HK-2 (cell line): Measurements from ENCODE around the gene GNRH2.
"Not testable (repeated sequence)": the region's sequence is repeated elsewhere in the genome, so short reads cannot be mapped to it uniquely, and the experiment has no call there.

Experiments
- DNase-seq: peaks from one replicate; pipeline ENCODE4 v3.0.0-alpha.2; 2018; ENCODE audit not compliant: unreplicated experiment

GNRH2 gene

DNA sequence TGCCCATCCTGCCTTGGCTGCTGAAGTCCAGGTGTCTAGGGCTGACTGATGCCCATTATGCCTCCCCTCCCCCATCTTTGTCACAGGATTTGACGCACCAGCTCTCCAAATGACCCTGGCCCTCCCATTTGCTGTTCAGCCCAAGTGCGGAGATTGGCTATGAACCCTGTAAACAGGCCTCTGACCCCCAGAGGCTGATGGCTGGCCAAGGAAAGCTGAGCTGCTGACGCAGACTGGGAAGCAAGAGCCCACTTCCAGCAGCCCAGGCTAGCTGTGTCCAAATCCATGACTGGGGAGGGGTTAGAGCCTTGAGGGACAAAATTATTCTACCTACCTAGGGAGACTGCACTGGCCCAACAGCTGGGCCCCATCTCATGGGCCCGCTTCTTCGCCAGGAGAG, 797 bp upstream of the GNRH2 start:
- no peak for DNase-seq

DNA sequence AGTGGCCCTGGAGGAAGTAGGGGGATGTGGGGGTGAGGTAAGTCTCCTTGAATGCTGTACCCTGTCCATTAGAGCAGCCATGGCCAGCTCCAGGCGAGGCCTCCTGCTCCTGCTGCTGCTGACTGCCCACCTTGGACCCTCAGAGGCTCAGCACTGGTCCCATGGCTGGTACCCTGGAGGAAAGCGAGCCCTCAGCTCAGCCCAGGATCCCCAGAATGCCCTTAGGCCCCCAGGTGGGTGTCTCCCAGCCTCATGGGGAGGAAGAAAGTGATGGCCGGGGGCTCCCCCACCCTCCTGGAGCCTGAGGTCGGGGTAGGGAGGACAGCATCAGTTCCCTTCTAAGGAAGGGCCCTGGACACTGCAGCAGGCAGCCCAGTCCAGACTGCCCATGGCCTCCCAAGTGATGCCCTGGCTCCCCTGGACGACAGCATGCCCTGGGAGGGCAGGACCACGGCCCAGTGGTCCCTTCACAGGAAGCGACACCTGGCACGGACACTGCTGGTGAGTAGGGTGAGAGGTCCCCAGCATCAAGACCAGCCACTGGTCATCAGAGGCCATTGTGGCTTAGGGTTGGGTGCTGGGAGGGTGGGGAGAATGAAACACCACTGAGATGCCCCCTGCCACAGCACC, 1.0 kb downstream of the GNRH2 start:
- no peak for DNase-seq

DNA sequence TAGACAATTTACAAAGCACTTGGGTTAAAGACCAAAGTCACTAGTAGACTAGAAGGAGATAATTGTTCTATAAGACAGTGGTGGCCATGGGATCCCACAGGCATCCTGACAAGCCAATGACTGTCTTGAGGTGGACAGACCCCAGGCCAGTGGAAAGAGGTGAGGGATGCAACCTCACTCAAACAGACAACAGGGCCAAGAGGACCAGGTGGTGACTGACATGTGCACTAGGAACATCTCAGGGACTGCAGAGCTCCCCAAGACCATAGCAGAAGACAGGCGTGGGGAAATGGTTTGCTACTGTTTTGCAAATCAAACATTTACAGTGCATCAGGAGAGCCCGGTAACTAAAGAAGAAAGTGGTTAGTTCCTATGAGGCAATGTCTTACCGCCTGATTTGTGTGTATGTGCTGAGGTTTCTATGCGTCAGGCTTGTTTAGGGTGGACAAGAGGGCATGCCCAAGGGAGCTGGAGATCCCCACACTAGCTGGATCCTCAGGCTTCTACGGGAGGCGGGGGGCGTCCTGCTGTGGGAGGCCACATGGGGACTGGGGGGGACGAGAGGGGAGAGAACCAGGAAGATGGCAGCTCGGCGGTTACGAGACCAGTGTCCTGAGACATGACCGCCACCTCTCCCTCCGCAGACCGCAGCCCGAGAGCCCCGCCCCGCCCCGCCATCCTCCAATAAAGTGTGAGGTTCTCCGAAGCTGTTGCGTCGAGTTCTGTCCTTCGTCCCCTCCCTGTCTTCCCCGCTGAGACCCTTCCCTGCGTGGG, 1.8 kb downstream of the GNRH2 start:
- DNase-seq: peak; percentile 92

DNA sequence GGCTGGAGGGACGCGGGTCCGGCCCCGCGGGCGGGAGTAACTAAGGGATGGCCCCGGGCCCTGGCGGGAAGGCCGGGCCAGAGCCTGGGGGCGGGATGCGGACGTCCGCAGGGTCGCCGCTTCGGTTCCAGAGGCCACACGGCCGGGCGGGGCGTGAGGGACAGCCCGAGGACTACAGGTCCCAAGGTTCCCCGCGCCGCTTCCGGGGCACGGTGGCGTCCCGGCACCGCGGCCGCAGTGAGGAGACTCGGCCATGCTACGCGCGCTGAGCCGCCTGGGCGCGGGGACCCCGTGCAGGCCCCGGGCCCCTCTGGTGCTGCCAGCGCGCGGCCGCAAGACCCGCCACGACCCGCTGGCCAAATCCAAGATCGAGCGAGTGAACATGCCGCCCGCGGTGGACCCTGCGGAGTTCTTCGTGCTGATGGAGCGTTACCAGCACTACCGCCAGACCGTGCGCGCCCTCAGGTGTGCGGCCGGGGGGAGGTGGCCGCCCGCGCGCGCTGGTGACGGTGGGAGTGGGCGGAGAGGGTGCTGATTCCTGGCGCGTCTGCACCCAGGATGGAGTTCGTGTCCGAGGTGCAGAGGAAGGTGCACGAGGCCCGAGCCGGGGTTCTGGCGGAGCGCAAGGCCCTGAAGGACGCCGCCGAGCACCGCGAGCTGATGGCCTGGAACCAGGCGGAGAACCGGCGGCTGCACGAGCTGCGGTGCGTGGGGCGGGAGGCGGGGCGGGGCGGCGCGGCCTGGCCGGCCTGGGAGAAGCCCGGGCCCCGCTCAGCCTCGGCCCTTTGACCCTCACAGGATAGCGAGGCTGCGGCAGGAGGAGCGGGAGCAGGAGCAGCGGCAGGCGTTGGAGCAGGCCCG, 2.6 kb downstream of the GNRH2 start, which contains the start of gene MRPS26:
Gene MRPS26, plus strand, starts transcription at position 237 of the 861 bp plus-strand sequence. Its CDS starts 17 bp downstream, at position 254.
- peak; percentile 94 for DNase-seq

DNA sequence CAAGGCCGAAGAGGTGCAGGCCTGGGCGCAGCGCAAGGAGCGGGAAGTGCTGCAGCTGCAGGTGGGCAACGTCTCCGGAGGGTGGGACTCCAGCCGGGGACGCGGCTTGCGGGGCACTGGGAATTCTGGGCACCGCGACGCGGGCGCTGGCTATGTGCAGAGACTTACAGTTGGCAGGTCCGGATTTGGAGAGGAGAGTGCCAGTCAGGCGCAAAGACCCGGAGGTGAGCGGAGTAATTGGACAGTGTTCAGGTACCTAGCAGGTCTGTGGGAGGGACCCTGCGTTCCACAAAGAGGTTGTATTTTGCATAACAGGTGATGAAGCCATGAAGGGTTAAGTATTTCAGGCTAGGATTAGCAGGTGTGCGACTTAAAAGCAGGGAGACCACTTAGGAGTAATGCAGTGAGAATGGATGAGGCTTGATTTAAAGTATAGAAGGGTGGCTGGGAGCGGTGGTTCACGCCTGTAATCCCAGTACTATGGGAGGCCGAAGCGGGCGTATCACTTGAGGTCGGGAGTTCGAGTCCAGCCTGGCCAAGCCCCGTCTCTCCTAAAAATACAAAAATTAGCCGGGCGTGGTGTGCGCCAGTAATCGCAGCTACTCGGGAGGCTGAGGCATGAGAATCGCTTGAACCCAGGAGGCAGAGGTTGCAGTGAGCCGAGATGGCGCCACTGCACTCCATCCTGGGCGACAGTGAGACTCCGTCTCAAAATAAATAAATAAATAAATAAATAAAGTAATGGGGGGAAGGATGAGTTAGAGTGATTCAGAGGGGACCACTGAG, 3.4 kb downstream of the GNRH2 start:
- peak; percentile 41 for DNase-seq

DNA sequence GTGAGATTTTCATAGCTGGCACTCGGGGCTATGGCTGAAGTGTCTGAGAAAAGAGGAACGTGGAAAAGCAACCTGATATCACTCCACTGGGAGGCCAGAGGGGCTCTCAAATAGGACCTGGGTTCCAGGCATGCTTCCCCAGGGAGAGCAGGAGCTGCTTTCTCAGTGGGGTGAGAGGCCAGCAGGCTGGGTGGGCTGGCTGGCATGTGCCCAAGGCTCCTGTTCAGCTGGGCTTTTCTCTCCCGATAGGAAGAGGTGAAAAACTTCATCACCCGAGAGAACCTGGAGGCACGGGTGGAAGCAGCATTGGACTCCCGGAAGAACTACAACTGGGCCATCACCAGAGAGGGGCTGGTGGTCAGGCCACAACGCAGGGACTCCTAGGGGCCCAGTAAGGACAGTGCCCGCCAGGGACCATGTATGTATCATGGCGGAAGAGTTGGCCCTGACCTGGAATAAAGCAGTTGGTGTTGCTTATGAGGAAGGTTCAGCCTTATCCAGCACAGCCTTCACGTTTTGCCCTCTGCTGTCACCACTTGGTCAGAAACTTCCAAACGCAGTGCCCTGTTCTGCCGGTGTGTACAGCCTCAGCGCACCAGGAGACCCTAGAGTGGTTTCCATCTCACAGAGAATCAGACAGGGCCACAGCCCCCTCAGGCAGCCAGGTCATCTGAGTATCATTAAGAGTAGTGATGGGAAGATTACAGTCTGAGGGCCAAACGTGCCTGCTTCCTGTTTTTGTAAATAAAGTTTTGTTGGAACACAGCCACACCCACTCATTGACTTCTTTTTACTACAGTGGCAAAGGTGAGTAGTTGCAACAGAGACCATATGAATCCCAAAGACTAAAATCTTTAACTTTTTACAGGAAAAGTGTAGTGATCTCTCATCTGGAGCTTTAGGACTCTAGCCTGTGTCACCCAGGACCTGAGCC, 4.3 kb downstream of the GNRH2 start:
- no peak for DNase-seq

DNA sequence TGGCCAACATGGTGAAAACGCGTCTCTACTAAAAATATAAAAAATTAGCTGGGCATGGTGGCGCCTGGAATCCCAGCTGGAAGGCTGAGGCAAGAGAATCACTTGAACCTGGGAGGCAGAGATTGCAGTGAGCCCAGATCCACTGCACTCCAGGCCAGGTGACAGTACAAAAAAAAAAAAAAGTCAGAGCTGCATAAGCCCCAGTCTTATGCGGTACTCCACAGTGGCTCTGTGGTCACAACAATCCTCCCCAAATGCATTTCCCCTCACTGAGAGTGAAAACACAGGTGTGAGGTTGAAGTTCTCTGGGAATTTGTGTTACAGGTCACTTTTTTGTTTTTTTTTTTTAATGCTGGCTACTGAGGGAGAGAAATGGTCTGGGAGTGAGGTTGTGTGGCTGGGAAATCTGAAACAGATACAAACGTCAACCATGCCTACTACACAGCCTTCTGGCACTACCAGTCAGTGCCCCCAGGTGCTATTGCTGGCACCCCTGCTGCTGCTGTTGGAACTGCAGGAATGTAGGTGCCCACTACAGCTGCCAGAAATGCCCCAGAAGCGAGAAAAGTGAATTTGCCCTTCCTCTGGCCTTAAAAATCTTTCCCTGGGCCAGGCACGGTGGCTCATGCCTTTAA, 8.1 kb downstream of the GNRH2 start:
- no peak for DNase-seq

DNA sequence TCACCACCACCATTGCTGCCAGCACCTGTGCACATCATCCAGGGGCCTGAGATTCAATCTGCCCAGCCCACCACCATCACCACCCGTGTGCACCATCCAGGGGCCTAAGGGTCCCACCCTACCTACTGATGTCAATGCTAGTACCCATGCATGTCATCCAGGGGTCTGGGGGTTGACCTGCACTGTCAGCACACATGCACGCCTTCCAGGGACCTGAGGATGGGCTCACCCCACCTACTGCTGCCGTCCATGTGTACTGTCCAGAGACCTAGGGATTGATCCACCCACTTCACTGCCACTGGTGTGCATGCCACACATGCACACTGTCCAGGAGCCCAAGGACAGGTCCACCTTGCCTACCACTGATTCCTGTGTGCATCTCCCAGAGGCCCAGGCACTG, 16.1 kb downstream of the GNRH2 start:
- DNase-seq: no peak

DNA sequence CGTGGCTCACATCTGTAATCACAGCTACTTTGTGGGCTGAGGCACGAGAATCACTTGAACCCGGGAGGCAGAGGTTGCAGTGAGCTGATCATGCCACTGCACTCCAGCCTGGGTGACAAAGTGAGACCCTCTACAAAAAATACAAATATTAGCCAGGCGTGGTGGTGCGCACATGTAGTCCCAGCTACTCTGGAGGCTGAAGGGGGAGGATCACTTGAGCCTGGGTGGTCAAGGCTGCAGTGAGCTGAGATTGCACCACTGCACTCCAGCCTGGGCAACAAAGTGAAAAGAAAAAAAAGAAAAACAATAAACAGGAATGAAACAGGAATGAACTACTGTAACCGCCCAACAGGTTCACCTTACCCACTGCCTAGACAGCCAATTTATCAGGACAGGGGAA, 20.7 kb downstream of the GNRH2 start:
- not testable (repeated sequence) for DNase-seq

DNA sequence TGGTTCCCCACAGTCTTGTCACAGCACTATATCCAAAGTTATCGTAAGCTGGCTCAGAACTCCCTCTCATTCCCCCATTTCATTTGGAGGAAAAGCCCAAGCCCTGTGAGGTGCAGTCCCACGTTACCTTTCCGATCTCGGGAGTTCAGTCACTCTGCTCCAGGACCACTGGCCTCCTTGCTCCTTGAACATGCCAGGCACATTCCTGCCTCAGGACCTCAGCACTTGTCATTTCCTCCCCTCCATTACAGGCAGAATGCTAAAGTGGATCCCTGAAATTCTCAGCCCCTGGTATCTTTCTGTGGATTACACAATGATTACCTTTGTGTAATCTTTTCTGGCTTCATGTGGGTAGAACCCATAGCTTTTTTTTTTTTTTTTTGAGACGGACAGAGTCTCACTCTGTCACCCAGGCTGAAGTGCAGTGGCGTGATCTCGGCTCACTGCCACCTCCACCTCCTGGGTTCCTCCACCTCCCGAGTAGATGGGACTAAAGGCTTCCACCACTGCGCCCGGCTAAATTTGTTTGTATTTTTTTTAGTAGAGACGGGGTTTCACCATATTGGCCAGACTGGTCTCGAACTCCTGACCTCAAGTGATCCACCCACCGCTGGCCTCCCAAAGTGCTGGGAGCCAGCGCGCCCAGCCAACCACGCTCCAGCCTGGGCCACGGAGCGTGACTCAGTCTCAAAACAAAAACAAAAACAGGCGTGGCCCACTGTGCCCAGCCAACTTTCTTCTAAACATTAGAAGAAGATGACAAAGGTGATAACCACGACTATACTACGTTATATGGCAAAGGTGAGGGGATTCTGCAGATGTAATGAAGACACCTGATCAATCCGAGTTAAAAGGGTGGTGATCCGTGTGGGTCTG, 24.0 kb downstream of the GNRH2 start:
- DNase-seq: no peak

DNA sequence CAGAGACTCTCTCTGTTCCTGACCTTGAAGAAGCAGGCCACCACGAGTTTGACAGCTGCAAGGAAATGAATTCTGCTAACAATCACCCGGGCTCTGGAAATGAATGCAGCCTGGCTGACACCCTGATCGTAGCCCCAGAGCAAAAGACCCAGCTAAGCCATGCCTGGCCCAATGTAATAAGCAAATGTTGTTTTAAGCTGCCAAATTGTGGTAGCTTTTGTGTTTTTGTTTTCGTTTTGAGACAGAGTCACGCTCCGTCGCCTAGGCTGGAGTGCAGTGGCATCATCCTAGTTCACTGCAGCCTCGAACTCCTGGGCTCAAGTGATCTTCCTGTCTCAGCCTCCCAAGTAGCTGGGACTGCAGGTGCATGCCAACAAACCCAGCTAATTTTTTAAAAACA, 24.7 kb downstream of the GNRH2 start:
- no peak for DNase-seq

DNA sequence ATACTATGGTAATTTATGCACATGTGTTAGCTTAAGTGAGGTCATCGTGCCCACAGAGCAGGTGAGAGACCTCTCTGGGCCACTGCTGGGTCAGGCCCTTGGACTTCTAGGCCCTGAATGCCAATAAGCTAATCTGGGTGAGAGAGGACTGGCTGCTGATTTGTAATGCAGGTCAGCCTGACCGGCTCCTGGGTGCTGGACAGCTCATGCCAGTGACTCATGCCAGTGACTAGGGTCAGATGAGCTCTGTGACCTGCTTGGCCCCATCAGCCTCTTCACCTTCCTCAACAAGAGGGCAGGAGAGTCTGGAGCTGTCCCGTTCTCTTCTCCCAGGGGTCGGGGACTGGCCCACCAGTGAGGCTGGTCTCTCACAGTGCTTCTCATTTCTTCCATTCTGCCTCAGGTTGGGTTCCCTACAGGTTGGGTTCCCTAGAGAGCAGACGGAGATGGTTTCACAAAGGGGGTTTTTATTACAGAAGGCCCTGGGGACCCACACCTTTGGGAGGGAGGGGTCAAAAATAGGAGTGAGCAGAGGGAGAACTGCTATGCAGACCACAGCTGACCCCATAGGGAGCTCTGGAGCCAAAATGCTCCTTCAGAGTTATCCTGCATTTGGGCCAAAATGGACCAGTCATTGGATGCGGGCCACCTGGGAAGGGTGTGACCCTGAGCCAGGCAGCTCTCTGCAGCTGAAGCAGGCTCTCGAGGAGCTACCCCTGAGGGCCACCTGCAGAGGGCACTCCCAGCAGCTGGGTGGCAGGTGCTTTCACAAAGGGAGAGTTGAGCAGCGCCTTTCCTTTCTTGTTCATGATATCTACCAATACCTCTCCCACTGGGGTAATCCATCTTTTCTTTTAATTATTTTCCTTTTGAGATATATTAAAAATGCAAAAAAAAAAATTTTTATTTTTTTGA, 25.8 kb downstream of the GNRH2 start:
- peak; percentile 80 for DNase-seq

DNA sequence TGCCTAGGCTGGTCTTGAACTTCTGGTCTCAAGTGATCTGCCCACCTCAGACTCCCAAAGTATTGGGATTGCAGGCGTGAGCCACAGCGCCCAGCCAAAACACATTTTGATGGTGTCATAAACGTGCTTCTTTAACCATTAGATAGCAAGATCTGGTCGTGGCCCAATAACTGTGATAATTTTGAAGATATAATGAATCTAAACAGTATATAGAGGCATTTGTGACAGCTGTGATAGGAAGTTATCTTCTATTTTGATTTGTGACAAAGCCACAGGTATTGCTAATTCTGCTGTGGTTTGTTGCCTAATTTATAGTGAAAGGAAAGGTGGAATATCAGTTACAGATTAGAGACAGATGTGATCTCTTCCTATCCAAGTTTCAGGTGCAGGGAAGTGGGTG, 27.3 kb downstream of the GNRH2 start:
- no peak for DNase-seq

DNA sequence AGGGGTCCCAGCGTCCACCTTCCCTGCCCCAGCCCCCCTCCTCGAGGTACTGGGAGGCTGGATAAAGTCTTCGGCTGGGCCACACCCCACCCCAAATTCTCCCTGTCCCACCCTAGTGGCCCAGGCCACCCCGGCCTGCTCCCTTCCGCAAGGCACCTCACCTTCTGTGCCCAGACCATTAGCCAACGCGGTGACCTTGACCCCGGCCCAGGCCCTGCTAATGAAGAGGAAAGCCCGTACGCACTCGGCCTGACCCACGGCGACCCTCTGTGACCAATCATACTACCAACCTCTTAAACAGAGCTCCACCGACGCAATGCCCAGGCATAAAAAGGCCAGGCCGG, 27.8 kb downstream of the GNRH2 start:
- DNase-seq: no peak

DNA sequence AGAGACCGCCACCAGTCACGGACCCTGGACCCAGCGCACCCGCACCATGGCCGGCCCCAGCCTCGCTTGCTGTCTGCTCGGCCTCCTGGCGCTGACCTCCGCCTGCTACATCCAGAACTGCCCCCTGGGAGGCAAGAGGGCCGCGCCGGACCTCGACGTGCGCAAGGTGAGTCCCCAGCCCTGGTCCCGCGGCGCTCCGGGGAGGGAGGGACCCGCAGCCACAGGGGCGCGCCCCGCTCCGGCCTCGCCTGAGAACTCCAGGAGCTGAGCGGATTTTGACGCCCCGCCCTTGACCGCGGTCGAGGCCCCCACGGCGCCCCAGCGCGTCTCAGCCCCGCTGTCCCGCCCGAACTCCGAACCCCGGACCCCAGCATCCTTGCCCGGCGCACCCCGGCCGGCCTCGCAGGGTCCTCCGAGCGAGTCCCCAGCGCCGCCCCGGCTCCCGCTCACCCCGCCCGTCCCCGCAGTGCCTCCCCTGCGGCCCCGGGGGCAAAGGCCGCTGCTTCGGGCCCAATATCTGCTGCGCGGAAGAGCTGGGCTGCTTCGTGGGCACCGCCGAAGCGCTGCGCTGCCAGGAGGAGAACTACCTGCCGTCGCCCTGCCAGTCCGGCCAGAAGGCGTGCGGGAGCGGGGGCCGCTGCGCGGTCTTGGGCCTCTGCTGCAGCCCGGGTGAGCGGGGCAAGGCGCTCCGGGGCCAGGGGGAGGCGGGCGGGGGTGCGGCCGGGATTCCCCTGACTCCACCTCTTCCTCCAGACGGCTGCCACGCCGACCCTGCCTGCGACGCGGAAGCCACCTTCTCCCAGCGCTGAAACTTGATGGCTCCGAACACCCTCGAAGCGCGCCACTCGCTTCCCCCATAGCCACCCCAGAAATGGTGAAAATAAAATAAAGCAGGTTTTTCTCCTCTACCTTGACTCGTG, 28.4 kb downstream of the GNRH2 start, which contains the start of gene OXT:
Gene OXT, plus strand, starts transcription at position 11 of the 920 bp plus-strand sequence. Its CDS starts 36 bp downstream, at position 47.
- no peak for DNase-seq

DNA sequence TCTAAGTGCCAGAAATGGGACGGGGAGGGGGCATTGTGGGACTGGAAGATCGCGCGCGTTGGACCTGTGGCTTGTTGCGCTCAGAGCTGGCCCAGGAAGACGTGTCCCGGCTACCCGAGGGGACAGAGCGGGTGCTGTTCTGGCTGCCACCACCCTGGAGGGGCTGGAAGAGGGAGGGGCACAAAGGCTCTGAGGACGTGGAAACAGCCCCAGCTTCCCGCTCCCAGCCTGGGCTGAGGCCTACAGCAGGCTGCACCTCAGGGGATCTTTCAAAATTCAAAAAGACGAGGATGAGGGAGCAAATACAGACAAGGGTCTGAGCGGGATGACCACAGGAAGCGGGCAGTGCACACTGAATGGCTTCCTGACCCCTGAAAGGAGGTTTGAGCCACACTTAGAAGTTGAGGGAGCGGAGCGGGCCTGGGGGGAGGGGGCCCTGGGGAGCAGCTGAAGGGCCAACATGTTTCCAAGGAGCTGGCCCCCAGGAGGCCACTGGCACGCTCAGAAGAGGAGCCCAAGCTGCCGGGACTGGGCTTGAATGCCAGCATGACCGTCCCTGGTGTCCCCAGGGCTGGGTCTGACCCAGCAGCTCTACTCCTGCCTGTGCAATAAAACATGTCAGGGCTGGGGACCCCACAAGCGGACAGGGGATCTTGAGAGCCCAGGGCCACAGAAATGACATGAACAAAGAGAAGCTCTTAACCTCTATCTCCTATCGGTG, 29.3 kb downstream of the GNRH2 start:
- DNase-seq: no peak
